Stimulated activated CD4-positive, alpha-beta T cell treated with anti-CD3 and anti-CD28 coated beads, Interleukin-15, amount 100 ng/mL, for 48 hours (primary cell): ENCODE results near the gene NIPA2.

Experiments used
- DNase-seq, 2 donors: peaks; one replicate each; pipeline ENCODE4 v3.0.0-alpha.2; 2020; ENCODE audit warnings: low read depth in 2 of 2

NIPA2 gene

DNA sequence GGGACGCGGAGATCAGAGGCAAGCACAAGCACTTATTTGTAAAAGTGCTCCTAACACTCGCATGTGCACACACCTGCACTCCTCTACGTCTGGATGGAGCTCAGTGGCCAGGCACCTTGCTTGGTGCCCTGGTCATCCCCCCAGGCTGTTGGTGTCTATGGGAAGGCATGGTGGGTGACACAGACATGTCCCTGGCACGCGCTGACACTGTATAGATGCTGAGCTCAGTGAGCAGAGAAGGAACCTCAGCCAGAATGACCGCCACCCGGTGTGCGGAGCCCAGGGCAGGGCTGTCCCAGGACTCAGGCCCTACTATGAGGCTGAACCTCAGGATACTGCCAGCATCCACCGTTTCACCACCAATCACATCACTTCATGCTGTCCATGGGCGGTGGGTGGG lies 64.5 kb downstream of the NIPA2 start:
- DNase-seq = no peak

DNA sequence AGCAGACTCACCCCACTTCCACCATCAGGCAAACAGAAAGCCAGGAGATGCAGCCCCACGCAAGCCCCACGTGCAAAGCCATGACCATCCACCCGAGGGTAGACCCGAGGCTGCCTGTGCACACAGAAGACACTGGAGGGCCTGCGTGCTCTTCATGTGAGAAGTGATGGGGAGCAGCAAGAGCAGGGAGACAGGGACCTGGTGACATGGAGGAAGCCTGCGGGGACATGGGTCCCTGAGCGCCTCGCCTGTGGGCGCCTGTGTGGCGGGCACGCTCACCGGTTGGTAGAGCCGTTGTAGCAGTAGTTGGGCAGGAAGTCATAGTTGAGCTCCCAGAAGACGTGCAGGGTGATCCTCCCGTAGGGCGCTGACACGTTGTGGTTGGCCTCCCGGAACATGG lies 65.0 kb downstream of the NIPA2 start:
- no peak for DNase-seq

DNA sequence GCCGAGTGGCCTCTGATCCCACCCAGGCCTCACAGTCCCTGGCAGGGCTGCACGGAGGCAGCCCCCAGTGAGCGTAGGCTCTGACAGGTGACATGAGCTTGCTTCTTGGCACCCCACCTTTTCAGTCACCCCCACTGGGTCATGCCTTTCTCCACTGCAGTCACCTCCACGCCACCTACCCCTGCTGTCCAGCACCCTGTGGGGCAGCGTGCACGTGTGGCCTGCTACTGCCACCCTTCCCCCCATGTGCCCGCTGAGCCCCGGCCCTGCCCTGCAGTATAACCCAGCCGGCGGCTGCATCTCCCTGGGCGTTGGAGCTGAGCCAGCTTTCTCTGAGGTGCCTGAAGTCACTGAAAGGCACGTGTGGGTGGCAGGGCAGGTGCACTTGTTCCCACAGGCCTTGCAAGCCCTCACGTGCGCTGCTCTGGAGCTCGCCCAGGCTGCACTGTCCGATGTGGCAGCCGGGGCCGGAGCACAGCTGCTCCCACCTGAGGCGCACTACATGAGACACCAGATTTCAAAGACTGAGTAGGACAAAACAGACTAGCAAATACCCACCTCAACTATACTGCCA lies 65.6 kb downstream of the NIPA2 start:
- no peak for DNase-seq

DNA sequence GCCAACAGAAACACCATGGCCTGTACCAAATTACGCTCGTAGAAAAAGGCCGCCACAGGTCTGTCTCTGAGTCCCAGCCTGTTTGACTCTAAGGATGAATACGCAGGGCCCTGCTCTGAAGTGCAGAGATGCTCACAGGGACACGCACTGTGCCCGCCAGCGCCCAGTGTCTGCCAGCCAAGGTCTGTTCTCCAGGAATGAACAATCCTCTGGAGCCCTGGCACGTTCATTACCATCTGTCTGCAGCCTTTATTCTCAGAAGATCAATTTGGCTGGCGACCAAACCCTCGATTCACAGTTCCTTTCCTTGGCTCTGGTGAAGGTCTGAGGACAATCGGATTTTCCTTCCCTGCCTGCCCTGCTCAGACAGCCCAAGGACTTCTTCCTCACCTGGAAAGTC lies 66.3 kb downstream of the NIPA2 start:
- DNase-seq = no peak

DNA sequence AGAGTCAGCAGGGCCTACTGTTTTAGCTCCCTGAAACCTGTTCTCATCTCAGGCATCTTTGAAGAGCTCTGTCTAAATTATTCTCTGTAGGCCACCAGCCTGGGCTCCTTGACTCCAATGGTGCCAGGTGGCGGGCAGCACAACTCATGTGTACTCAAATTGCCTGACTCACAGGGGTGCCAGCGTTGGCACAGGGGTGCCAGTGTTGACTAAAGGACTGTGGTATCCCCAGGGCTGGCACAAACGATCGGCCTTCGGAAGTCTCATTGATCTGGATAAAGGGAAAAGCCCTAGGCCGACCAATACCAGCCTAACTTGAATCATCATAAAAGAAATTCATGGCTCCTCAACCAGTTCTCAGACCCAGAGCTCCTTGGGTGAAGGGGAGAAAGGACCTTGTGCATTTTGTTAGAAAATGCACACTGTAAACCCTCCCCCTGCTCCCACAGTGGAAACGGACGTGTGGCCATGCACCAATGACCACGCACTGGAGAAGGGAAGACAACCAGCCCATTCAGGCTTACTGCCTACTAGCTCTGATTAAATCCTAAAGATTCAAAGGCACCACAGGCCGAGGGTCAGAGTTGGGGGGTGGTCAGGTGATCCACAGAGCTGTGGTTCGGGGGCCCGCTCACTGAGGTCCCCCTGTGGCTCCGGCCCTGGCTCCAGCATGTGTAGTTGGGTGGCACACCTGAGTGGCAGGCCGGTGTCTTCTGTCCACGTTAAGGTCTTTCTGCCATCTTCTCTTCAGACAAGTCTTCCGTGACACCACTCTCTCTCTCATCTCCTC lies 68.9 kb downstream of the NIPA2 start:
- DNase-seq = no peak

DNA sequence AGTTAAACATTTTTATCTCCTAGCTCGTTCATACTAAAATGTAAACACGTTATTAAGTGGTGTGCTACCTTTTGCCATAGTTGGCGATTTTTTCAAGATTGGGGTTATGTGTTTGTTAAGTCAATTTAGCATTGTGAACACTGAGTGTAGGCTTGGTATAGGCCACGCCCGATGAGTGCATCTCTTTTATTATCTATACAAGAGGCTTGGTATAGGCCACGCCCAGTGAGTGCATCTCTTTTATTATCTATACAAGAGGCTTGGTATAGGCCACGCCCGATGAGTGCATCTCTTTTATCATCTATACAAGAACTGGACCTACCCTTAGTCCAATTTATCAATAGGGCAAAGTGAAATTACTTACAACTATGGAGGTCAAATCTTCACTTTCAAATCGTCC lies 70.4 kb downstream of the NIPA2 start:
- no peak for DNase-seq

DNA sequence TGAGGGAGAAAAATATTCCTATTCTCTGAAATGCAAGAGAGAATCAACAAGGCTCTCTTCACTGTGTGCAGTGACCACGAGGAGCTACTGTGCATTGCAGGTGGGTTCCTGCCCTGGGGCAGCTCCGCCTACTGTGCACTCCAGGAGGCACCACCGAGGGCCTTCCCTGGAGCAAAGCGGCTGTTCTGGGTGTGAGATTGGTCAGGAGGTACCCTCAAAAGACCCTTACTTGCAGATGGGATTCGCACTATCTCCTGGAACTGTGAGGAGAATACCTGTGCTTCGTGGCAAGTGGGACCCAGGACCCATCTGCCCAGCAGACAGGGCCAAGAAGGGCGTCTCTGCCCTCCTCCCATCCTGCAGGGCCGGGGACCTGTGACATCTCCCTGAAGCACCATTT lies 72.8 kb downstream of the NIPA2 start:
- DNase-seq = no peak

DNA sequence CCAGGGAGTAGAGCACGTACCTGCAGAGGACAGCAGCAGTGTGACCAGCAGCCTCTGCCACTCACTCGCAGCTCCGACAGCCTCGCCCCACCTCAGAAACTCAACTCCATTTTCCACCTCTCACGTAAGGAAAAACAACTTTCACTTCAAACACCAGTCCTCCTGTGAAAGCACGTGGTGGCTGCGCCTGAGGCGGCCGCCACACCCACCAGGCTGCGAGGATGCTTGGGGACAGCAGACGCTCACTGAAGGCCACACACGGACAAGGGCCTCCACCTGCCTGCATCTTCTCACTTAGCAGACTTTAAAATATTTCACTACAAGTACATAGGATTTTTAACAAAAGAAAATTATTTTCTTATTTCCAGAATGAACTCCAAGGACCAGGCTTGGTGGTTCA lies 73.8 kb downstream of the NIPA2 start:
- no peak for DNase-seq

DNA sequence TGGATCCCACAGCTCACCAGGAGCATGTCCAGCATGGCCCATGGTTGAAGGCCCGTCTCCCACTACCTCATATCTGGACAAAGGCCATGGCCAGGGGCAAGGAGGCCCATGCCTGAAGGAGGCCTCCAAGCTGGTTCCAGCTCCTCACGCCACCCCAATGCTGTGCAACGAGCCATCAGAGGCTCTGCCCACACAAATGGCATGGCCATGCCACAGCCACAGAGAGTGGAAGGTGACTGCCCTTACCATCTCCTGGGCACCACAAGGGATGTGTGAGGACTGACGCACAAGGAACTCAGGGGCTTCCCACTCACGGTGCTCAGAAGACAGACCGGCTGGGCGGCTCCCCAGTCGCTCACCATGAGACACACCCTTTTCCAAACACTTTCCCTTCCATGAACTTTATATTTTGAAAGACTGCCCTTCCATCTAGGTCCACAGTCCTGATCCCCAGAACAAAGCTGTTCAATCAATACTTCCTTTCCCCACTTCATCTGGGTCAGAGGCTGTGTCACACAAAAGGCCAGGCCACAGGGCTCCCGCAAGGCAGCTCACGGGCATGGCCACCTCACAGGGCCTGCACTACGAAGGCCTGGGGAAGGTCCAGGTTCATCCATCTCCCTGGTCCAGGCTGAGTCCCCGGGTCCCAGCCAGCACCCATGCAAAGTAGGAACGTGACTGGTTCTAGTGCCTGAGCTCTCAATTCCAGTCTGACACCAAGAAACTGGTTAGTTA lies 75.3 kb downstream of the NIPA2 start:
- no peak for DNase-seq

DNA sequence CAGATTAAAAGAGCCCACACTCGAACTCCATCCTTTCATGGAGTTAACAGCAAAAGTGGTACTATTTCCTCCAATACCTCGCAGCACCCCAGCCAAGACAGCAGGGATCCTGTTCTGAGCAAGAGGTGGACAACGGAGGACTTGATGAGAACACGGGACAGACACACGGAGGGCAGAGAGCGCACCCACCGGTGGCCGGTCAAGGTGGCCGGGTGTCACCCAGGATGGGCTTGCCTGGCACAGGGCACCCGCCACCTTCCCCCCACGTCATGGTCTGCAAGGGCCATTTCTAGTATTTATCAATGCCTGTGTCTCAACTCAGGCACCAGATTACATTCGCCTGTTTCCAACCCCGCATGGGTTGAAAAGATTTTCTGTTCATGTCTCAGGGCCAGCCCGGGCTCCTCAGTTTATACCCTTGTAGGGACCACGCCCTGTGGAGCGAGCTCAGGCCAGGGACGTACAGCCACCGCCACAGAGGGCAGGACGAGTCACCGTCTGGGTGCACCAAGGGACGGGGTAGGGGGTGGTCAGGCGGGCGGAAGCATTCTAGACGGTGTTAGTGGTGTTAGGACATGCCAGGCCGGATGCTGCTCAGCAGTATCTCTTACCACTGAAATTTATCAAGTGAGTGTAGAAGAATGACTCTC lies 77.5 kb downstream of the NIPA2 start:
- no peak for DNase-seq

DNA sequence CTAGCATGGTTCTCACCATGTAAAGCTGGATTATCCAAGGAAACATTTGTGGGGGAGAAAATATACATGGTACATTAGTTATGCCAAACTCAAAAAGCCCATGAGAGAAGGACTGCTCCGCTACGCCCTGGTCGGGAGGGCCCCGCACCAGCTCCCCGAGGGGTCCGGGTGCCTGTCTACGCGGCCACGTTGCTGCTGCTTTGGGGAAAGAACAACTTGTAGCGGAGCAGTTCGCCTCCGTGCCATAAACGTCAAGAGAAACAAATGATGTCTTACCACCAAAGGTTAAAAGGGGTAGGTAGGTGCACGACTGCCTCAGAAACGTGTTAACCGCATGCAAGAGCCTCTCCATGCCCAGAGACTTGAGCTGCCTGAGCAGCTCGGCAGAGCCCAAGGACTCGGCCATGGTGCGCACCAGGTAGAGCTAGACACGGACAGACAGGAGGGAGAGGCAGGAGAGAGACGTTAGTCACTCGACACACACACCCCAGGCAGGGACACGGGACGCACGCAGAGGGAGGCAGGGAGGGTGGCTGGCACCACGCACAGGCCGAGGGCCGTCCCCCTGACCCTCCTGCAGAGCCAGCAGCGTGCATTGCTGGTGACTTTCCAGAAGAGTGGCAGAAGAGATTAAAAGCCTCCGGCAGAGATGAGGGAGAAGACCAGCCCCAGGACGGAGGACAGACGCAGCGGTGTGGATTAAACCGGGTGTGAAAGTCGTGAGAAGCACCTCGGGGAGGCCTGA lies 78.3 kb downstream of the NIPA2 start:
- DNase-seq = no peak

DNA sequence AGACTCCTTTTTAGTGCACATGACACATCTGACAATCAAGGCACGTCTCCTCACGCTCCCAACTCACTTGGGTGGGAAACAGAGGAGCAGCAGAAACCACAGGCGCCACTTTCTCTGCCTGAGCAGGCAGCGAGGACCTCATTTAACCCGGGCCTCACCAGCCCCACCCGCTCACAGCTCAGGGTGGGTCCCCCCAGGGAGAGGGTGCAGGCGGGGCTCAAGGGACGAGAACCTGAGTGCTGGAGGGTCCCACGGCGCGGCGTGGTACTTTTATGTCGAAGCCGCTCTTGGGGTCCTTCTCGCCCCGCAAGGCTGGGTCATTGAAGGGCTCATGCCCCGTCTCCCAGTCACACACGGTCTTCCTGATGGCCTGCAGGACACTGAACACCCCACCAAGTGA lies 79.1 kb downstream of the NIPA2 start:
- DNase-seq = no peak
